Stimulated activated CD4-positive, alpha-beta T cell treated with anti-CD3 and anti-CD28 coated beads, TNF-alpha, amount 100 ng/mL, for 24 hours (primary cell): ENCODE data around the gene WDR46.
"Not testable (repeated sequence)": the region's sequence is repeated elsewhere in the genome, so short reads cannot be mapped to it uniquely, and the experiment has no call there.

Source experiments
- DNase-seq, 3 experiments: peaks; one replicate each; pipeline ENCODE4 v3.0.0-alpha.2; 2020; ENCODE audit warnings: low read depth in 3 of 3

The WDR46 gene

DNA sequence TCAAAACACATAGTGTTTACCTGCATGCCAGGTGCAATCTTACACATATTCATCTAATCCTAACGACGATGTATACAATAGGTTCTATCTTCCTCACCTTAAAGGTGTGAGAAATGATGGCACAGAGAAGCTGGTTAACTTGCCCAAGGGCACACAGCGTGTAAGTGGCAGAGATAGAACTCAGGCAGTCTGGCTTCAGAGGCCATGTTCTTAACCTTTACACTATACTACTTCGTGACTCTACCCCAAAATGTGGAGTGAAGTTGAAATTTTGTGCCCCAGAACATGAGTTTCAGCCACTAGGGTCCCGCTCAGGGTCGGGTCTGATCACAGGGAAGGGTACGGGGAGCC, 17.9 kb downstream of the WDR46 start:
- no peak for DNase-seq

DNA sequence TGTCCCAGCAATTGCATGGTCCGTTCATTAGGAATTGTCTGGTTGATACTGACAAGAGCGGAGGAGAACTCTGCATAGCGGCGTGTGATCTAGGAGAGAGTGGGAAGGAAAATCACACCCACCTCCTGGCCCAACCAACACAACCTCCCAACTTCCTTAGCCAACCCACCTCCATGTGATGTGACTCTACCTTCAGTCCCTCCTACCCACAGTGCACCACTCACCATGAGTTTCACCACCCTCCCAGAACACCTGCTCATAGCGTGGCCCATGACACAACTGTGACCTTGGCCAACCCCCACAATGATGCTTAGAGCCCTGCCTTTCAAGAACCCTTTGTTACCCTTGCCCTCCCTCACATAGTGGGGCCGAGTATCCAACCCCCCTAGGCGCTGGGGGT, 25.0 kb downstream of the WDR46 start:
- DNase-seq, result no peak

DNA sequence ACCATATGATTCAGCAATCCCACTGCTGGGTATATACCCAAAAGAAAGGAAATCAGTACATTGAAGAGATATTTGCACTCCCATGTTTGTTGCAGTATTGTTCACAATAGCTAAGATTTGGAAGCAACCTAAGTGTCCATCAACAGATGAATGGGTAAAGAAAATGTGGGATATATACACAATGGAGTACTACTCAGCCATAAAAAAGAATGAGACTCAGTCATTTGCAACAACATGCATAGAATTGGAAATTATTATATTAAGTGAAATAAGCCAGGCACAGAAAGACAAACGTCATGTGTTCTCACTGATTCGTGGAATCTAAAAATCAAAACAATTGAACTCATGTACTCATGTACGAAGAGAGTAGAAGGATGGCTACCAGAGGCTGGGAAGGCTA, 26.5 kb downstream of the WDR46 start:
- DNase-seq, result not testable (repeated sequence)

DNA sequence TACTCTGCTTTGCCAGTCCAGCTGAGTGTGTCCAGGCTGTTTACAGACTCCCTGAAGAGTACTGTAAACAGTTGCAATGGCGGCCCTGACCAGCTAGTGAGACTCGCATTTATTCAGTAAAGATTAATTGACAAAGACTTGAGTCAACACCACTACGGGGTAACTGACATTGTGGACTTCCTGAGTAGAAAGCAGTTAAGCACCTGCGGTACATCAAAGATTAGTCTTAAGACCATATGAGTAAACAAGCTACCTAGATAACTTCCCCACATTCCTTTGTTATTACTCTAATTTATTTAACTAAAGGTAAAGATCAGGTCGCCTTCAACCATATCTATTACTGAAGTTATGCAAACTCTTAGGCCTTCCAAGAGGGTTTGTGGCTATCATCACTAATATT, 30.0 kb downstream of the WDR46 start:
- no peak for DNase-seq

DNA sequence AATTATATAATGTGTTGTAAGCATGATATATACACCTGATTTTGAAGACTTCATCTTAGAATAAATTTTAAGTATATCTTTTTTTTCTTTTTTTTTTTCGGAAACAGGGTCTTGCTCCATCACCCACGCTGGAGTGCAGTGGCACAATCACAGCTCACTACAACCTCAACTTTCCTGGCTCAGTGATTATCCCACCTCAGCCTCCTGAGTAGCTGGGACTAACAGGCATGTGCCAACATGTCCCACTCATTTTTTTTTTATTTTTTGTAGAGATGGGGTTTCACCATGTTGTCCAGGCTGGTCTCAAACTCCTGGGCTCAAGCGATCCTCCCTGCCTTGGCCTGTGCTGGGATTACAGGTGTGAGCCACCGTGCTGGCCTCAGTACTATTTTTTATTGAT, 34.4 kb downstream of the WDR46 start:
- DNase-seq, result no peak

DNA sequence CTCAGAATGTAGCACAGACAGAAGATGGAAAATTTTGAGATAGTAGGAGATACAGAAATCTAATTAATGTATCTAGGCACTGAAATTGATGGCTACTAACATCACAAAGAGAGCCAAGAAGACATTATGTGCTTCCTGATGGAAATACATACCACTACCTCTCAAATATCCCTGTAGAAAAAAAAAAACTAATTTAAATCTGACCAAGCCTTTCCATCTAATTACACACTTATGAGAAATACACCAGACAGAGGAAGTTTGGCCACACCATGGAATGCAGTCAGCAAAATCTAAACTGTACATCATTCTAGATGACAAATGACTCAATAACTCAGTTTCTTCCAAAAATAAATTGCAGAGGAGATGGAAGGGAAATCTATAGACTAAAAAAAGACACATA, 36.3 kb downstream of the WDR46 start:
- no peak for DNase-seq

DNA sequence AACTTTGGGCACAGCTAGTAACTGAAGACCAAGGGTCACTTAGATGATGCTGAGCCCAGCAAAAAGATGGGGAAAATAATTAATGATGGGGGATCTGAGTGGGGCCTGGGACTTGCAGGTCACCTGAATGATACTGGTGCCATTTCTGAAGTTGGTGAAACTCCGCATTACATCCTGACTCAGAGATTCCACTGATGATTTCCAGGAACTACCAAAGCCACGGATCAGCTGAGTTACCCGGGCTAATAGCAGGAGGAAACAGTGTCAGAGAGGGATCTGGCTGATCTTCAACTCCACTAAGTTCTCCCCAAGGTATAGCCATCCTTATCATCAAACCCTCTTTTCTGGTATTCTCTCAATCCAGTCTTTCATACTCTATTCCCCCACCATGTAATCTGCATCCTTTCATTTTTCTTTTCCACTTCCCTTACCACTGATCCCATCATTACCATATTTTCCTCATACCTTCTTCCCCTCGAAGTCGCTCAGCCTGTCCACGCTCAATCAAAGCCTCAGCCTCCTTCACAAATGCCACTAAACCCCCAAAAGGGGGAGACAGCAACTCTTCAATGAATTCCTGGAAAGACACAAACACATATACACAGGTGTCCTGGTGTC, 37.5 kb downstream of the WDR46 start:
- DNase-seq, result no peak

DNA sequence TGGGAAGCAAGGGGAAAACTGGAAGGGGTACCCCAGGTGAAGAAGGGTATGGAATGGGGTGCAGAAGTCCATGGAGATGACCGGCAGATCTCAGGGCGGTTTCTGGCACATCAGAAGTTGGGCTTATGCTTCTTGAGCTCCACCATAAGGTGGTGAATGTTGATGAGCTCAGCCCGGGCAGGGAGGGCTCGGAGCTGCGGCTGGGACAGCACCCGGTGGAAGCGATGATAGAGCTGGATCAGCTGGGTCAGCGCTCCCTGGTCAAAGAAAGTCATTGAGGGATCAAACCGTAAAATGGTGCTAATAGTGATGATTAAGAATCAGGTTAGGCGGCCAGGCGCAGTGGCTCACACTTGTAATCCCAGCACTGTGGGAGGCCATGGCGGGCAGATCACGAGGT, 38.3 kb downstream of the WDR46 start:
- DNase-seq, result no peak

DNA sequence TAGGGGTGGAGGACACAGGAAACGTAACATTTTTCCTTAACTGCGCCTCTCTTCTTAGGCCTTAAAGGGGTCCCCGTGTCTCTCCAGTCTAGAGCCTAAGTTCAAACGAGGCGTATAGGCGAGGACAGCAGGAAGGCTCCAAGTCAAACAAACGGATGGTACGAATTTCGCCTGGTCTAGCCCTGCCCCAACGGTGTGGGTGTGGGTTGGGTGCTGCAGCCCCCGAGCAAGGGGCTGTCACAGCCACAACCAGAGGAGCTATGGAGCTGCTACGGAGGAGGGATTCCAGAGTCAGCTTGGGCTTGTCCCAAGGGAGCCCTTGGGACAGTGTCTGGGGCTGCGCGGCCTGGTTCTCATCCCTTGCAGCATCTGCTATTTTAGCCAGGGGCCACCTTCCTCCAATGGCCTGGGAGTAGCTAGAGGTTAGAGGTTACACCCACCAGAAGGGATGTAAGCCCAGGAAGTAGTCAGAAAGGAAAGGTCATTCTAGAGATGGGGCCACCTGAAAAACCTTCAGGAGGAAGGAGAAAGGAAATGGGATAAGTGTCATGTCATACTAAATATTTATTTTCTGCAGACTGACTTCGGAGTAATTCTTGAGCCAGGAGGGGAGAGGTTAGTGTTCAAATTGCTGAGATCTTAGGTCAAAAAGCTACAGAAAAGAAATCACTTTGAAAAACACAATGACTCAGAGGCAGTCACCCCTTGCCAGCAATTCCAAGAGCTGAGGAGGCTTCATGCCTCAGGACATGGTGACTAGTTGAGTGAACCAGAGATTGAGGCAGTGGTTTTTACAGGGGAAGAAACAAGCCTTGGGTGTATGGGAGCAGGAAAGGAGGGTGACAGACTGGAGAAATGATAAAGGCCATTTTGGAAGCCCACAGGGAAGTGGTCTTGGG, 39.1 kb downstream of the WDR46 start:
- no peak for DNase-seq

DNA sequence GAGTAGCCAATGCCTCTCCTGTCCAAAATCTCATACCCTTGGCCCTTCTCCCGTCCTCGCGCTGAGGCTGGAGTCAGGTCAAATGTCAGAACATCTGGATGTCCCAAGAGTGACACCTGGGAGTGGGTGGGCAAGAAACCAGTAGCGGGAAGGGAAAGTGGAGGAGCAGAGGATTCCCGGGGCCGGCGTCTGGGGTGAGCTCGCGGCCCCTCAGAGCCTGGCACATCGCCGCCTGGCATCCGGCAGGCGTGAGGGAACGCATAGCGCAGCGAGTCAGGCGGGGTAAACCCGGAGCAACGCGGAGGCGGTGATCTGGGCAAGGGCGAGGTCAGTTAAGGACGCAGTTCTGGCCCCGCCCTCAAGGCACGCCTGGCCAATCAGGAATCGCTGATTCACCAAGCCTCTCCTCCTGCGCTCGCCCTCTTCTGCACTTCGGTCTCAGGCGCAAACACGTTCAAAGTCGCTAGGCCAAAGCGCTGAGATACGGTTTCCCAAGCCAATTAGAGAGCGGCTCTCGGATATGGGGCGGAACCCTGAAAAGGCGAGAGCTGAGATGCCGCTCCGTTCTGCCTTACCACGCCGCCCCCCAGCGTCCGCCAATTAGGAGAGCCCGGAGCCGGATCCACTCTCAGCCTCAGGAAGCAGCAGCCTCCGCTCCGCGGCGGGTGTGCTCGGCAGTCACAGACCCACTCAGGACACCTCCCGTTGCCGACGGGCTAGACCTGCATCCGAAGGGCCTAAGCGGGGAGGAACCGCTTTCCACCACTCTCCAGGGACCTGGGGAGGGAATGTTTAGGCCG, 39.9 kb downstream of the WDR46 start:
- DNase-seq, result peak; percentile 88 to 97 (median 92)

DNA sequence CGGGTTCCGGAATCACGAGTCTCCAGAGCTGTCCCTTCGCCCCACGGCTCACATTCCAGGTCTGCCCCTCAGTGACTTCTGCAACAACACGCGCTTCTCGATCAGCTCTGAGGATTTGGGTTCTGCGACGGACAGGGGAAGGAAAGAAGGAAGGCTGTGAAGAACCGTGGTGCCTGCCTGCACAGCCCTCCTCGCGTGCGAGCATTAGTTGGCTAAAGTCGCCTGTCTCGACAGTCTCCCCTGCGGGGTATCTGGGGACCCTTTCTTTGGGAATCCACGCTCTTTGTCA, 40.5 kb downstream of the WDR46 start:
- DNase-seq, result no peak

DNA sequence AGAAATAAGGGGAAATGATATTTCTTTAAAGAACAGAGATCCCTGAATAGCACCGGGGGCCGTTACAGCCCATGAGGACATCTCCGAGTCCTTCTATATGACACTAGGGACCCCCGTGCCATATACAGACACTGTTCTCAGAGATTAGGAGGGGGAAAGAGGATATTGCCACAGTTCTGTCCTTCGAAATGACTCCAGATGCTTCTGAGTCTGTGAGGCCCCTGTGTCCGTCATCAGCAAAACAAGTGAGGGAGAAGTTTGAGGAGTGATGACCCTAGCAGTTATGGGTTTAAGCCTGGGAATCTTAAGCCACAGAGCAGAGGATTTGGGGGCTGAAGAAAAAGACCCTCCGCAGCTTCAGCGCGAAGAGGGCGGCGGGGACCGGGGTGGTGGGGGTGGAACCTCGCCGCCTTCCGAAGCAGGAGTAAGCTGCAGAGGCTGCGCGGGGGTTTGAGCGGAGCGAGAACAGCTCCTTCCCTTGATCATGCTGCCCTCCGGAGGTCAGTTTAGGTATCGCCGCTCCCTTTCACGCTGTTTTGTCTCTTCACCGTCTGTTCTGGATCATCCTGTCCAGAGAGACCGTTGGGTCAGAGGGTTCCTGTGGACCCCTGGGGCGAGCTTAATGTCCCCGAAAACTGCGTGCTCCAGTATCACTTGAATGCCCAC, 40.9 kb downstream of the WDR46 start:
- peak; percentile 83 to 93 (median 85) for DNase-seq

DNA sequence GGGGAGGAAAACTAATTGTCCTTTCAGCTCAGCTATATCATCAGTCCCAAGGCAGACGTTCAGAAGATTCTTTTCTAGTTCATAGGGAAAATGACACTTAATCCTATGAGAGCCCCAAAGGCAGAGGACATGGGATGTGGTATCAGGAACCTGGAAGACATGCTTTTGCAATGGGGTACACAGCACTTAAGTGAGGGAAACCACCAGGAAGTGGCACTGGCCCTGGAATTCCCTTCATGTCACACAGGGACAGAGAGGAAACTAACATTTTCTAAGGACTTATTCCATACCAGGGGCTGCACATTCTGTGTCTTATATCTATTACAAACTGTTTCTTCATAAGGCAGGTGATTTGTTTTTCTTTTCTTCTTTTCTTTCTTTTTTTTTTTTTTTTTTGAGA, 45.6 kb downstream of the WDR46 start:
- DNase-seq, result no peak

DNA sequence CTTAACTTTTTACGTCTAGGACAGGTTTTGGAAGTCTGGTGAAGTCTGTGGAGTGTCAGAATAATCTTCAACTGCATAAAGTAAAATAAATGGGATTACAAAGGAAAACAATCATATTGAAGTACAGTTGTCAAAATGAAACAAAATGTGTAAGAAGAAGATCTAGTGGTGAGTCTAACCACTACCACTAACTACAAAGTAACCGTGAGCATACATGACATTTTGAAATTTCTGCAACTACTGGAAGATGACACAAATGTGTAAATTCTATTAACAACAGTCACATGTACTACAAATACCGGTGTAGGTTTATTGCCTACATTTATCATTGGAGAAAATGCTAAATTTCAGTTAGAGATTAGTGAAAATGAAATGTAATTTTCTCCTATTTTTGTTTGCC, 47.1 kb downstream of the WDR46 start:
- DNase-seq, result no peak

DNA sequence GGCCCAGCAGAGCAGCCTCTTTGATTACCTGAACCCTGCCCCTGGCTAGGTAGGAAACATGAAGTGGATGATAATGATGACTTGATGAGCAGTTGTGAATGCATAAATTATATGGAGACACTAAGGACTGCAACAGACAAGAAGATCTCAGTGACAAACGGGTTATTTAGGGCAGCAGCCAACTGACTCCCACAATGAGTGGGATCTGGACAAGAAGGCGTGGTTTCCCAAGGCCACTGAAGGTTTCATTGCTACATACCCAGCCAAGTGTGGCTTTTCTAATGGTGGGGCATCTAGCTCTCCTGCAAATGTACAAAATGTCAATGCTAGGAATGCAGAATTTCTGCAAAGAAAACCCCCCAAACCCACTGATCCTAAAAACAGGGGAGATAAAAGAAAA, 51.3 kb downstream of the WDR46 start:
- no peak for DNase-seq

DNA sequence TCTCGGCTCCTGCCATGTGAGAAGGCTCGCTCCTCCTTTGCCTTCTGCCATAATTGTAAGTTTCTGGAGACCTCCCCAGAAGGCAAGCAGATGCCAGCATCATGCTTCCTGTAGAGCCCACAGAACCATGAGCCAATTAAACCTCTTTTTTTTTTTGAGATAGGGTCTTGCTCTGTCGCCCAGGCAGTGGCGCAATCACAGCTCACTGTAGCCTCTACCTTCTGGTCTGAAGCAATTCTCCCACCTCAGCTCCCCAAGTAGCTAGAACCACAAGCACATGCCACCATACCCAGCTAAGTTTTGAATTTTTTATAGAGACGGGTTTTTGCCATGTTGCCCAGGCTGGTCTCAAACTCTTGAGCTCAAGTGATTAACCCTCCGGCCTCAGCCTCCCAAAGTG, 52.2 kb downstream of the WDR46 start:
- no peak for DNase-seq

DNA sequence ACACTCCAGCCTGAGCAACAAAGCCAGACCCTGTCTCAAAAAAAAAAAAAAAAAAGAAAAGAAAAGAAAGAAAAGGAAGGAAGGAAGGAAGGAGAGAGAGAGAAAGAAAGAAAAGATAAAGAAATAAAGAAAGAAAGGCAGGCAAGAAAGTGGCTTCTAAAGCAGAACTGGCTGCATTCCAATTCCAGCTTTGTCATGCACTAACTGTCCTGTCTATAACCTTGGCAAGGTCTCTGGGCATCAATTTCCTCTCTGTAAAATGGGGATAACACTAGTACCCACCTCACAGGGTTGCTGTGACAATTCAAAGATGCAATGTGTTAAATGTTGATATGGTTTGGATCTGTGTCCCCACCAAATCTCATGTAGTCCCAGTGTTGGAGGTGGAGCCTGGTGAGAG, 52.7 kb downstream of the WDR46 start:
- no peak for DNase-seq

DNA sequence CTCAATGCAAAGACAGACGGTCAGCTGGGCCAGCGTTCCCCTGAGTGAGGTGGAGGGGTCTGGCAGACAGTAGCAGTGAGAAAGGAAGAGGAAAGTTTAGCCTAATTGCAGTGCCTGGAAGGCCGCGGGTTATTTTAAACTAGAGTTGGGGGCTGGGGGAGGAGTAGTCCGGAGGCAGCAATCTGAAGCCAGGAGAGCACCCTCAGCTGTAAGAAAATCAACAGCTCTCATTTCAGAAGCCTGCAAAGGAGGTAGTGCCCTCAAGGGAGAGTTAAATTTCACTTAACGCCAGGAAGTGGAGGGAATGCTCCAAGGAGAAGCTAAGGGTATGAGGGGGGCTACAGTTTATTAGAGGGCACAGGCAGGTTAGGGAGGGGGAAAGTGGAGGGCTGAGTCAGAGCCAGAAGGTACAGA, 53.8 kb downstream of the WDR46 start:
- no peak for DNase-seq
